UCSD-AML1 (cell line): Measurements from ENCODE around the gene FRMPD3.
"Not testable (repeated sequence)": the region's sequence is repeated elsewhere in the genome, so short reads cannot be mapped to it uniquely, and the experiment has no call there.

Source experiments
- DNase-seq: peaks from one replicate; lab custom pipeline; 2025; ENCODE audit not compliant: unreplicated experiment; lab: John Stamatoyannopoulos, UW

The FRMPD3 gene

GRCh38 chrX:107448998-107449835 is at the start of gene FRMPD3:
FRMPD3 (plus strand) TSS chrX:107449652; CDS start chrX:107526589, 76,937 bp downstream.
- DNase-seq: no peak

GRCh38 chrX:107420571-107420970 is 28.9 kb upstream of the FRMPD3 start:
- no peak for DNase-seq

- DNase-seq: no peak
These were observed 28.1 kb upstream of the FRMPD3 start for GRCh38 chrX:107421337-107421861.

- DNase-seq: peak; percentile 21
These were observed 20.4 kb upstream of the FRMPD3 start for GRCh38 chrX:107429090-107429489.

- no peak for DNase-seq
These were observed 9.3 kb upstream of the FRMPD3 start for GRCh38 chrX:107440187-107440586.

GRCh38 chrX:107440692-107441091 is 8.8 kb upstream of the FRMPD3 start:
- DNase-seq: no peak

GRCh38 chrX:107442914-107443527 is 6.4 kb upstream of the FRMPD3 start:
- DNase-seq: no peak

- no peak for DNase-seq
These were observed 4.3 kb upstream of the FRMPD3 start for GRCh38 chrX:107445146-107445545.

- DNase-seq: no peak
These were observed 3.8 kb upstream of the FRMPD3 start for GRCh38 chrX:107445631-107446030.

GRCh38 chrX:107447642-107448041 is 1.8 kb upstream of the FRMPD3 start:
- no peak for DNase-seq

- no peak for DNase-seq
These were observed 841 bp upstream of the FRMPD3 start for GRCh38 chrX:107448625-107448997.

- DNase-seq: no peak
These were observed 1.5 kb downstream of the FRMPD3 start for GRCh38 chrX:107450823-107451509.

- DNase-seq: no peak
These were observed 2.3 kb downstream of the FRMPD3 start for GRCh38 chrX:107451731-107452130.

- DNase-seq: no peak
These were observed 3.1 kb downstream of the FRMPD3 start for GRCh38 chrX:107452581-107452980.

GRCh38 chrX:107454302-107454701 is 4.8 kb downstream of the FRMPD3 start:
- no peak for DNase-seq

GRCh38 chrX:107457289-107457688 is 7.8 kb downstream of the FRMPD3 start:
- no peak for DNase-seq

- DNase-seq: no peak
These were observed 16.6 kb downstream of the FRMPD3 start for GRCh38 chrX:107465932-107466620.

GRCh38 chrX:107467271-107467670 is 17.8 kb downstream of the FRMPD3 start:
- DNase-seq: no peak

GRCh38 chrX:107470198-107470597 is 20.7 kb downstream of the FRMPD3 start:
- no peak for DNase-seq

GRCh38 chrX:107470971-107471370 is 21.5 kb downstream of the FRMPD3 start:
- no peak for DNase-seq

- not testable (repeated sequence) for DNase-seq
These were observed 22.0 kb downstream of the FRMPD3 start for GRCh38 chrX:107471420-107471819.
